Lower leg skin (tissue), 3 donors: Measurements from ENCODE around the gene PPP1R1B.

Source experiments
- CTCF ChIP-seq, 3 donors: fragments of 450-650 bp; IDR thresholded peaks; one replicate each; pipeline ENCODE4 v1.5.1; 2016; ENCODE audit warnings: antibody characterized with exemption in 3 of 3, mild to moderate bottlenecking in 3 of 3, moderate library complexity in 2 of 3
- POLR2A ChIP-seq, 2 donors: fragments of 450-650 bp; IDR thresholded peaks; one replicate each; pipeline ENCODE4 v1.6.1; 2016 to 2017; ENCODE audit warnings: antibody characterized with exemption in 2 of 2, mild to moderate bottlenecking in 1 of 2, moderate library complexity in 1 of 2

GRCh38 chr17:39639566-39640458 is 13.1 kb downstream of the PPP1R1B start:
- TF ChIP-seq CTCF (IDR thresholded peaks at IDR 0.05) (no peak), POLR2A (IDR thresholded peaks at IDR 0.05) (no peak)
